Retinal pigment epithelial cell (primary cell): ENCODE measurements around the gene HBG1.
"Not testable (repeated sequence)": the region's sequence is repeated elsewhere in the genome, so short reads cannot be mapped to it uniquely, and the experiment has no call there.

Experiments used
- DNase-seq: peaks from one replicate; pipeline ENCODE4 v3.0.0-alpha.2; 2010; ENCODE audit warnings: low read depth
- H3K4me3 ChIP-seq: 2 replicates; pipeline ENCODE4 v1.5.1; 2011; ENCODE audit warnings: mild to moderate bottlenecking, low read length, control low read depth, moderate library complexity
- CTCF ChIP-seq: conservative IDR thresholded peaks from 2 replicates; pipeline ENCODE4 v1.5.1; 2011; ENCODE audit warnings: low read depth, low read length, control low read depth, inconsistent platforms

The HBG1 gene

DNA sequence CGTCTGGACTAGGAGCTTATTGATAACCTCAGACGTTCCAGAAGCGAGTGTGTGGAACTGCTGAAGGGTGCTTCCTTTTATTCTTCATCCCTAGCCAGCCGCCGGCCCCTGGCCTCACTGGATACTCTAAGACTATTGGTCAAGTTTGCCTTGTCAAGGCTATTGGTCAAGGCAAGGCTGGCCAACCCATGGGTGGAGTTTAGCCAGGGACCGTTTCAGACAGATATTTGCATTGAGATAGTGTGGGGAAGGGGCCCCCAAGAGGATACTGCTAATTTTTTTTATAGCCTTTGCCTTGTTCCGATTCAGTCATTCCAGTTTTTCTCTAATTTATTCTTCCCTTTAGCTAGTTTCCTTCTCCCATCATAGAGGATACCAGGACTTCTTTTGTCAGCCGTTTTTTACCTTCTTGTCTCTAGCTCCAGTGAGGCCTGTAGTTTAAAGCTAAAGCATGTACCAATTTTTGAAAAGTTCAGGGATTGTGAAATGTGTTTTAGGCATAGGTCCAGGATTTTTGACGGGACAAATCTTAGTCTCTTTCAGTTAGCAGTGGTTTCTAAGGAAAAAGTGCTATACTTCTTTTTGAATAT lies at the start of gene HBG1:
Gene HBG1 (minus strand): TSS at position 51 of the 590 bp plus-strand sequence. CDS start 53 bp downstream, outside the sequence.
- not testable (repeated sequence) for H3K4me3 ChIP-seq, DNase-seq

DNA sequence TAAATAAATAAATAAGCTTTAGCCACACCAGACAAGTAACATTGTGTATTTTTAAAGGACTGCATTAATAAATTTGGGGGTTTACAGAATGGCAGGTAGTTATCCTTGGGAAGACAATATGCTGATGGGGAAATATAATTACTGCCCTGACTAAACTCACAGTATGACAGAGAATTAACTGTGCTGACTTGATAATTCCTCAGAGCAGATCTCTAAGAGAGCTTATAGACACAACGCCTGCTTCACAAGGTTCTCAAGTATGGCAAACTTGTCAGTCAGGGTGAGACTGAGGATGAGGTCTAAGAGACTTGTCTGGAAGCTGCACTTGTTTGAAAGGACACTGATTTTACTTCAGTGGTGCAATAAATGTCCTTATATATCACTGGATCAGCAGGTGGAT lies 48.8 kb upstream of the HBG1 start:
- TF ChIP-seq CTCF: no peak

GRCh38 chr11:5297721-5298323 lies 48.2 kb upstream of the HBG1 start:
- TF ChIP-seq CTCF: no peak
- H3K4me3 ChIP-seq: no peak overlapping the region
- no peak for DNase-seq

More for the DNA sequence above, 48.8 kb upstream of the HBG1 start:
- H3K4me3 ChIP-seq: no peak overlapping the region
- no peak for DNase-seq

- H3K4me3 ChIP-seq, DNase-seq: not testable (repeated sequence)
Measured at GRCh38 chr11:5294342-5294995, 44.8 kb upstream of the HBG1 start.

DNA sequence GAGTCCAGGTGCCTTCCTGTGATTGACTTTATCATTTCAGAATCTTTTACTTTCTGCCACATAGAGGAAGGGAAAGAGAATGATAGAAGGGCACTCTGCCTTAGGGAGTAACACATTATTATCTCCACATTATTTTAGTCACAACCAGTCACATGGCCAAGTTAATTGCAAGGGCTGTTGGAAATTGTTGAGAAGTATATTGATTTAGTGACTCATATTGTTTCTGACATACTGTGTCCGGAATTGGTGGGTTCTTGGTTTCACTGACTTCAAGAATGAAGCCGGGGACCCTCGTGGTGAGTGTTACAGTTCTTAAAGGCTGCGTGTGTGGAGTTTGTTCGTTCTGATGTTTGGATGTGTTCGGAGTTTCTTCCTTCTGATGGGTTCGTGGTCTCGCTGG lies 43.4 kb upstream of the HBG1 start:
- no peak for DNase-seq
- H3K4me3 ChIP-seq: no peak overlapping the region
- no peak for TF ChIP-seq CTCF

DNA sequence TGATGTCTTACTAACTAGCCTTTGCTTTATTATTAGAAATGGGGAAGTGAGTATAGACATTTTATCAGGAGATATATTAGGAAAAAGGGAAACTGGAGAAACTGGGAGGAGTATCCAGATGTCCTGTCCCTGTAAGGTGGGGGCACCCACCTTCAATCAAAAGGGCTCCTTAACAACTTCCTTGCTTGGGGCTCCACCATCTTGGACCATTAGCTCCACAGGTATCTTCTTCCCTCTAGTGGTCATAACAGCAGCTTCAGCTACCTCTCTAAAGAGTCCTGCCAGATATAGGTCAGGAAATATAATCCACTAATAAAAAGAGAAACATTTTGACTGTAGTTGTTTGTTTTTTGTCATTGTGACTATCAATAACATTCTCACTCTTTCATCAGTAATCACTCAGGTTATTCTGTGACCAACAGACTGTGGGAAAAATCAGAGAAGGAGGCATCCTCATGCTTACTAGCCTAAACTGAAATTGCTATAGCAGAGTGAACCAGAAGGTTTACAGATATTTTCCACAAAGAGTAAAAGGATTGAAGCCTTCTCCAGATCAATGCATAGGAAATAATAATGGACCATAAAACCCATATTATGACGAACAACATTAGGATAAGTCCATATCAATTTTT lies 41.7 kb upstream of the HBG1 start:
- no peak overlapping the region for H3K4me3 ChIP-seq
- peak; percentile 75 for TF ChIP-seq CTCF
- no peak for DNase-seq

DNA sequence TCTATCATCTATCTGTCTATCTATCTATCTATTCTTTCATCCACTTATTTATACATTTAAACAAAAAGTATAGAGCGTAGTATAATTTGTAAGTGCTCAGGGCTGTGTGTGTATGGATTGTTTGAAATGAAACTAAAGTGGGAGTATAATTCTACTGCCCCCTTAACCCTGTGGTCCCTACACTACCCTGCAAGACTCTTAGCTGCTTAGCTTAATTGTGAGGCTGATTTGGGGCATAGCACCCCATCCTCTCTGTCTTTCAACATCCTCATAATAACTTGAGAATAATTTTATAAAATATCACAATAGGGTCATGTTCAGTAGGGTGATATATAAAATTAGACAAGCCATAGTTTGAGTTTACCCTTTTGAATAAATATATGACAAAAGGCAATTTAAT lies 40.4 kb upstream of the HBG1 start:
- DNase-seq: no peak
- TF ChIP-seq CTCF: no peak
- H3K4me3 ChIP-seq: no peak overlapping the region

GRCh38 chr11:5289696-5290095 lies 40.0 kb upstream of the HBG1 start:
- no peak for DNase-seq
- H3K4me3 ChIP-seq: no peak overlapping the region
- TF ChIP-seq CTCF: no peak
